Amygdala (tissue), 56 donors: ENCODE measurements around the gene KRT14.
"Not testable (repeated sequence)": the region's sequence is repeated elsewhere in the genome, so short reads cannot be mapped to it uniquely, and the experiment has no call there.

Source experiments
- DNase-seq, 56 donors: peaks; one replicate each; lab custom pipeline; 2025; lab: John Stamatoyannopoulos, UW

KRT14 gene

GRCh38 chr17:41580687-41581365 is 5.9 kb downstream of the KRT14 start:
- no peak for DNase-seq

DNA sequence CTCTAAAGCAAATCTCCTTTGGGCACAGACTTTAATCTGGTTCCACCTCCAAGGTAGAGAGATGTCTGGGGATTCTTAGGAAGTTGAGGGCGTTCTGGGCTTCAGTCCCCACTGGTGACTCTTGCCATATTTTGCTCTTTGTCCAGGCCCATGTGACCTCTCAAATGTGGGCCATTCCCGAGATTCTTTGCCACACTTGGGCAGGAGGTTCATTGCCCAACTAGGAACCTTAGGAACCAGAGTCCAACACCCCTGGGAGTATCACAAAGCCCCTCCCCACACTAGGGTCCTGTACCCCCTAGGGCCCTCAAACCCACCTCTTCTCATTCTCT is 6.5 kb downstream of the KRT14 start:
- DNase-seq, result no peak

GRCh38 chr17:41579484-41580243 is 7.0 kb downstream of the KRT14 start:
- DNase-seq, result peak in 33 of 56 donors; percentile 0 to 67 (median 19)

DNA sequence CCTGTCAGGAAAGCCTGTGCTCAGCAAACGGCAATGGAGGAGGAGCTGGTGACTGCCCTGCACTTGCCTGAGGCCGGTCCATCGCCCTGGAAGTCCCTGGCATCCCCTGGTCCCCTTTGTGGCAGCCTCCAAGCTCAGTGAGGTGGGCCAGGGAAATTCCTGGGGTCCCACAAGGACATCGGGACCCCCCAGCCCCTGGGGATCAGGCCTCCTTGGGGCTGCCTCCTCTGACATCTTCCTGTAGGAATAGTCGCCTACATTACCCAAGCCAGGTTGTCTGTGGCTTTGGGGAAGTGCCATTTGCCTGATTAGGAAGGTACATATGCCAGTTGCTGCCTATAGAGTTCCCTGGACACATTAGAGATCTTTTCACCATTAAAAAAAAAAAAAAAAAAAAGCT is 7.7 kb downstream of the KRT14 start:
- DNase-seq, result no peak

DNA sequence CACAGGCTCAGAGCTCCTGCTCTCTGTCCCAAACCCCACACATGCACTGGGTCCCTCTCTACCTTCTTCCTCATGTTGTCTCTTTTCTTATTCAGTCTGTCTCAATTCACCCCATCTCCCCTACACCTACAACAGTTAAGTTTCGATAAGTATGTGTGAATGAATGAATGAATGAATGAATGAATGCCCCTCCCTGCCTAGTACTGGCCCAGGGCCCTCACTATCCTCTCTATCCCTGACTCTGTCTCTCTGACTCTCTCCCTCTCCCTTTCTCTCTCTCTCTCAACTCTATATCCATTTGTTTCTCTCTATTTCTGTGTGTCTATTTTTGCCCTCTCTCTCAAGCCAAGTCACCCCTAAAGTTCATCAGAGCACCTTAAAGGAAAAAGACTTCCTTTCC is 8.2 kb downstream of the KRT14 start:
- DNase-seq, result no peak

DNA sequence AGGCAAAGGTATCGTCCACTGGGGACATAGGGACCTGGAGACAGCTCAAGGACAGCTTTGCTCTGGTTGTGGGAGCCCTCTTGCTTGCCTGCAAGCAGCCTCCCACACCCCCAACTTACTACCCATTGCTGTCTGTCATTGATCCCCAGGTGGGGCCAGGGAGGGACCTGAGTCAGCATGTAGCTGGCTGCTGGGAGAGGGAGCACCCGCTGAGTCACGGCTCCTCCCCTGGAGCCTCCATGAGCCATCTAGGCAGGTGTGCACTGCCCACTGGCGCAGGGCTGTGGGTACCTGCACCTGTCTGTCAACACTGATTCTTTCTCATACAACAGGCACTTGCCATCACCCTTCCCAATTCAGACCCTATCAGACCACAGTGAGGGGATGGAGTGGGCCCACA is 10.0 kb downstream of the KRT14 start:
- DNase-seq, result not testable (repeated sequence)

GRCh38 chr17:41575336-41575735 is 11.4 kb downstream of the KRT14 start:
- no peak for DNase-seq

DNA sequence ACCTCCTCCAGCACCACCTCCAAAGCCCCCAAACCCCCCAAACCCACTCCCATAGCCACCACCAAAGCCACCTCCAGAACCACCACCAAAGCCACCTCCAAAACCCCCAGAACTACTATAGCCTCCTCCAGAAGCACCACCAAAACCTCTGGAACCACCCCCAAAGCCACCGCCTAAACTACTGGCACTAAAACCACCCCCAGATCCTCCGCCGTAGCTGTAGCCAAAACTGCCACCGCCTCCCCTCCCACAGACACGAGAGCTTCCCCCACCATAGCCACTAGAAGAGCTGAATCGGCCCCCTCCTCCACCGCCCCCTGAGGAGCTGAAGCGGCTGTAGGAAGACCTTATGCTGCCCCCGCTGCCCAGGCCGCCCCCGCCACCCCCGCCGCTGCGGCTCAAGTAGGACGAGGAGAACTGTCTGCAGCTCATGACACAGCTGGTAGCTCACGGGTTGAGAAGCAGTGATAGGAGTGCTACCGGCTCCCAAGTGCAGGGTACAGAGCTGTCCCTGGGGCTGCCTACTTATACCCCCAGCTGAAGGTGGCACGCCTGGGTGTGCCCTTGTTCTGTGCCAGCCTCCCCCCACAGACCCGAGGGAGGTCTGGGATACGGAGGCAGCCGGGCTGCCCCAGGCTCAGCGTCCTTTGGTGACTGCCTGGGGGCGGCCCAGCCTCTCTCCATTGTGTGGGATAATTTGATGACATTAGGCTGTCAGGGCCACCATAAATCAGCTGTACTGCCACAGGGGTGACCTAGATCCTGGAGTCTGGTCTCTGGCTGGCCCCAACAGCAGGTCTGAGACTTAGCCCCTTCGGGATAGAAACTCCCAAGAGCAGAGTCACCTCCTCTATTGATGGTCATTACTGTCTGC is 14.9 kb downstream of the KRT14 start, which contains the start of gene KRT9:
Gene KRT9 (minus strand): TSS at position 499 of the 874 bp plus-strand sequence. CDS start 67 bp downstream, at position 432.
- no peak for DNase-seq

DNA sequence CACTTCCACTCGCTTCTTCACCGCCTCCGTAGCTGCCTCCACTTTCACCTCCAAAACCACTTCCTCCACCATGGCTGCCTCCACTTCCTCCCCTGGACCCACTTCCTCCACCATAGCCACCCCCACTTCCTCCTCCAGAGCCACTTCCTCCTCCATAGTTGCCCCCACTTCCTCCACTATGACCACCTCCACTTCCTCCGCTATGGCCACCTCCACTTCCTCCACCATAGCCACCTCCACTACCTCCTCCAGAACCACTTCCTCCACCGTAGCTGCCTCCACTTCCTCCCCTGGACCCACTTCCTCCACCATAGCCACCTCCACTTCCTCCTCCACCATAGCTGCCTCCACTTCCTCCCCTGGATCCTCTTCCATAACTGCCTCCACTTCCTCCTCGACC is 19.4 kb downstream of the KRT14 start:
- DNase-seq, result no peak

GRCh38 chr17:41565338-41565737 is 21.4 kb downstream of the KRT14 start:
- no peak for DNase-seq

DNA sequence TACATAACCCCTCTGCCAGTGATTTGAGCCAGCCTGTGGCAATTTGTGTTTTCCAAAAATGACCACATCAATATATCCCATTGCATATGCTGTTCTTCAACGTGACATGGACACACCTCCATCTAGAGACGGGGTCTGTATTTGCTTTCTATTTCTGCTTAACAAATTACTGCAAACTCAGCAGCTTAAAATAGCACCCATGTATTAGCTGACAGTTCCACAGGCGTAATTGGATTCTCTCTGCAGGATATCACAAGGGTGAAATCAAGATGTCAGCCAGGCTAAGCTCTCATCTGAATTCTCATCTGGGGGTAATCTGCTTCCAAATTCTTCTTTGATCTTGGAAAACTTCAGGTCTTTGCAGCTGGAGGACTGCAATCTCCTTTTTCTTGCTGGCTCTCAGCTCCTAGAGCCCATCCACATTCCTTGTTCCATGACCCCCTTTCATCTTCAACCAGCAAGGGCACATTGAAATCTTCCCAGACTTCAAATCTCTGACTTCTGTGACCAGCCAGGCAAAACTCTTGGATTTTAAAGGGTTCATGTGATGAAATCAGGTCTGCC is 23.0 kb downstream of the KRT14 start:
- DNase-seq, result no peak

GRCh38 chr17:41561554-41561953 is 25.1 kb downstream of the KRT14 start:
- no peak for DNase-seq

- DNase-seq, result no peak
Measured at GRCh38 chr17:41559548-41559947, 27.1 kb downstream of the KRT14 start.

DNA sequence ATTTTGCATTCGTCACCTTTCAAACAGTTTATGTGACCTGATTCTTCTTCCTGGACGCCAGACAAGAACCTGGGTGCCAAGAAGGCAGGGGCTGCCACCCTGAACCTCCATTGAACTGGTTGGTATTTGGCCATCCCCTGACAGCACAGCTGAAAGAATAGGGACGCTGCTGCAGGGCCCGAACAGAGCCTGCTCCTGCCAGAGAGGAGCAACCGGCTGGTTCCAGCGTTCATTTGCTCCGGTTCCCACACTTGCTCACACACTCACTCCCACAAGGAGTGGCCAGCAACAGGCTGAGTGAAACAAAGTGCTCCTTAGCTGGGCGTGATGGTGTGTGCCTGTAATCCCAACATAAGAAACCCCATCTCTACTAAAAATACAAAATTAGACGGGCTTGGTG is 29.8 kb downstream of the KRT14 start:
- no peak for DNase-seq

DNA sequence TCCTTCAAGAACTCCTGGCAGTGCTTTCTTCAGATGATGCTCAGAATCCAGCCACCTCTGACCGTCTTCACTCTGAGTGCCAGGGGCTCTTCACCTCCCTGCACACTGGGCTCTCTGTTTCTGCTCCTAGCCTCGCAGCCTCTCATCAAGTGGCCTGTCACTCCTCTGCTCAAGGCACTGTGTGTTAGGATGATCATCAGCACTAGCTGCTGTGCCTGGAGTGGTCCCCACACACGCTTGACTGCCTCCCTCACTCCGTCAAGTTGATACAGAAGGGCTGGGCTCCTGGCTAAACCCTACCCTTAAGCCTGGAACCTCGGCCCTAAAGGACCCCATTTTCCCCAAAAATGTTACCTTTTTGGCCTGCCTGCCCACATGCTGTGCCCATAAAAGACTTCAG is 30.4 kb downstream of the KRT14 start:
- no peak for DNase-seq

- DNase-seq, result no peak
Measured at GRCh38 chr17:41555105-41555887, 31.4 kb downstream of the KRT14 start.

DNA sequence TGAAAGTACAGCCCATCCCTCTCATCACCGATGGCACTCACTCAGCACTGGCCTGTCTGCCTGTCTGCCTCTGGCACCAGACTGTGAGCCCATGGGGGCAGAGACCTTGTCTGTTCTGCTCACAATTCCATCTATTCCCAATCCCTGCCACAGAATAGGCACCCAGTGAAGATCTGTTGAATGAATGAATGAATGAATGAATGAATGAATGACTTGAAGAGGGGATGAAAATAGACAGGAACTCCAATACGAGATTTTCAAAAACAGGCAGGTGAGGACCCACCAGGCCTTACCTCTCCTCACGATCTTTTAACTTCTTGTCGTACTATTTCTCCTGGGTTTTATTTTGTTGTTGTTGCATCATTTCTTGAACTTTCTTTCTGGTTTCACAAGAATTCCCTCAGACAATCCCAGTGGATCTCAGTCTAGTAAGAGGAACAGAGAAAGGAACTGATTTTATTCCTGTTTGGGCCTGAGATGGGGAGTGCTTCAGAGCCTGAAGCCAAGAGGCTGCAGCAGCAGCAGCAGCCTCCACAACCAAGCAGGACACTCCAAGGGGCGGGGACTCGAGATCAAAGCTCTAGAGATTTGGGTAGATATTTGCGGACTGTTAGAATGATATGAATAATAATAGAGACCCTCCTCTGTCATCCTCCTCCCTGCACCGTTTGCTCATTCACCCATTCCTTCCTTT is 32.6 kb downstream of the KRT14 start:
- DNase-seq, result no peak

- DNase-seq, result no peak
Measured at GRCh38 chr17:41553176-41553575, 33.5 kb downstream of the KRT14 start.

DNA sequence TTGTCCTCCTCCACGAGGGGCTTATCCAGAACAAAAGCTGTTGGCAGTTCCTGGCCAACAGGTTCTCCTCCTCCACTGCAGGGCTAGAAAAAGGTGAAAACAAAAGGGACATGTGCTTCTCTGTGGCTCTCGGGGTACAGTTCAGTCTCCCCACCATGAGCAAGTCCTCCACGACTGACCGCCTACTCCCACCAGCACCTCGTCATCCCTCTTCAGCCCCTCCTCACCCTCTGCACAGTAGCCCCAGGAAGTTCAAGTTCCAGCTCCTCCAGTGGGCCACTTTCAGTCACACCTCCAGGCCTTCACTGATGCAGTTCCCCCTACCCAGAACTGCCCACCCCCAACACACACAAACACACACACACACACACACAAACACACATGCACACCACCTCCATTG is 34.2 kb downstream of the KRT14 start:
- no peak for DNase-seq

DNA sequence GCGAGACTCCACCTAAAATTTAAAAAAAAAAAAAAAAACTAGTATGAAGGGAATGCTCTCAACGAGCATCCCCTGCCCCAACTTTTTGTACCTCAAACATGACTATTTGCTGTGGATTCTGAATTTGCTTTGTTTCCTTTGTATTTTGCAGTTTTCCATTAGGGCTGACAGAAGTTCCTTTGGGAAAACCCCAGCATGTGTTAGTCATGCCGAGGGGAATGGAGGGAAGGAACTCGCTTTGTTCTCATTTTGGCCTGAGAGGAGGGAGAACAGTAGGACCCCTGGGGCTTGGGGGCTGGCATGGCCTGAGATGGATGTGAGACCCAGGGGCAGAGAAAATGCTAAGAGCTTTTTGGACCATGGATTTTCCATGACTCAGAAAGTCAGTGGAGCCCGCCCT is 35.3 kb downstream of the KRT14 start:
- DNase-seq, result no peak
